DND-41 (cell line): ENCODE measurements around the gene COPG2.

Experiments
- CTCF ChIP-seq: IDR thresholded peaks from 2 replicates; pipeline ENCODE4 v1.5.1; 2012; ENCODE audit warnings: borderline replicate concordance, low read length, moderate library complexity, mild to moderate bottlenecking; ENCODE audit not compliant: poor library complexity, severe bottlenecking; ENCODE audit errors: extremely low read depth
- EZH2 ChIP-seq: IDR thresholded peaks from 3 replicates; pipeline ENCODE4 v1.6.1; 2012; ENCODE audit warnings: borderline replicate concordance, low read depth, mild to moderate bottlenecking, moderate library complexity, low read length, inconsistent platforms; ENCODE audit not compliant: severe bottlenecking

DNA sequence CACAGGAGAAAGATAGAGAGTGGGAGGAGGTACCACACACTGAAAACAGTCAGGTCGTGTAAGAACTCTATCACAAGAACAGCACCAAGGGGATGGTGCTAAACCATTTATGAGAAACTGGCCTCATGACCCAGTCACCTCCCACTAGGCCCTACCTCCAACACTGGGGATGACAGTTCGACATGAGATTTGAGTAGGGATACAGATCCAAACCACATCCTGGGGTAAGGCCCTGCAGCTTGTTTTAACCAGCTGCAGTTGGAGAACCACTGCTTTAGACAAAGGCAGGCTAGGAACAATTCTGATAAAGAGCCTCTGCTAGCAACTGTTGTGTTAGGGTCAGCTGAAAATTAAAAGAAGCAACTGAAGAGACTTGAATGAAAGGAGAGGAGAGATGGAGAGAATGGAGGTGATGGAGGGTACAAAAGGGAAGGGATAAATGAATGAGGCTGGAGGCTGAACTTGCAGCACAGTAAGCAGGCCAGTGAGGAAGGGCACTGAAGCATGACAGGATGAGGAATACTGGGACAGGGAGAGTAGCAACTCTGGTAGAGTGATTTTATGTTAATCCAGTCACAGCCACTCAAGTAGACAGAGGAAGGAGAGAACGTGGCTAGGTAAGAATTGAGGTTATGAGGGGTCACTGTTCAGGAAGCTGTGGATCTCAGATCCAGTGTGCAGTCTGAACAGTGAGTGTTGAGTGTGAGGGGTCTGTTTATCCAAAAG is 153.1 kb downstream of the COPG2 start:
- no peak for TF ChIP-seq CTCF
- no peak for TF ChIP-seq EZH2
